Measurements from ENCODE around the gene THADA.

THADA gene

DNA sequence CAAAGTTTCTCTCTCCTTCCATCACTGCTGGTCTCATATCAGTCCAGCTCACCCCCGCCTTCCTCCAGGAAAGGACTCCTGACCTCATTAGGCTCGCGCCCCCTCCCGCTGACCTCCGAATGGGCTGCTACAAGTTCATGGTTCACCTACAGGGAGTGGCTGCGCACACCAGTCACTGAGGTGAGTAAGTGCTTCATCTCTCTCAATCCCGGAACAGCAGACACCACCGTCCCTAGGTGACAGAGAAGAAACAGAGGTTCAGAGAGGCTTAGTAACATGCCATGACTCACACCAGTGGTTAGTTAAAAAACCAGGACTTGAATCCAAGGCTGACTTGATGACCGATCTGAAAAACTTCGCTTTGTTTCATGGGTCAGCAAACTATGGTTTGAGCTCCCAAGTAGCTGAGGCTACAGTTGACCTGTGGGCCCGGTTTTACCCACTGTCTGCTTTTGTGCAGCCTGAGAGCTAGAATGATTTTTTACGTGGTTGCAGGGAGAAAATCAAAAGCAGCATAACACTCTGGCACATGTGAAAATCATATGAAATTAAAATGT lies 411.4 kb downstream of the THADA start:
- no peaks in the 10 kb centered on the region for H3K27me3 ChIP-seq (ENCODE audit: insufficient read depth, poor library complexity, severe bottlenecking)
- no peak for DNase-seq (ENCODE audit: low read depth in 1 of 2, low spot score in 1 of 2)
- no peak overlapping the region for H3K27ac ChIP-seq (replicated peaks)
- TF ChIP-seq POLR2AphosphoS5 (IDR thresholded peaks at IDR 0.05; ENCODE audit: low read depth): no peak
- TF ChIP-seq SPI1 (IDR thresholded peaks at IDR 0.05; ENCODE audit: borderline replicate concordance, low read depth): no peak
- TF ChIP-seq GABPA (IDR thresholded peaks at IDR 0.05; ENCODE audit: low read depth): no peak
- TF ChIP-seq, protein P1, sequence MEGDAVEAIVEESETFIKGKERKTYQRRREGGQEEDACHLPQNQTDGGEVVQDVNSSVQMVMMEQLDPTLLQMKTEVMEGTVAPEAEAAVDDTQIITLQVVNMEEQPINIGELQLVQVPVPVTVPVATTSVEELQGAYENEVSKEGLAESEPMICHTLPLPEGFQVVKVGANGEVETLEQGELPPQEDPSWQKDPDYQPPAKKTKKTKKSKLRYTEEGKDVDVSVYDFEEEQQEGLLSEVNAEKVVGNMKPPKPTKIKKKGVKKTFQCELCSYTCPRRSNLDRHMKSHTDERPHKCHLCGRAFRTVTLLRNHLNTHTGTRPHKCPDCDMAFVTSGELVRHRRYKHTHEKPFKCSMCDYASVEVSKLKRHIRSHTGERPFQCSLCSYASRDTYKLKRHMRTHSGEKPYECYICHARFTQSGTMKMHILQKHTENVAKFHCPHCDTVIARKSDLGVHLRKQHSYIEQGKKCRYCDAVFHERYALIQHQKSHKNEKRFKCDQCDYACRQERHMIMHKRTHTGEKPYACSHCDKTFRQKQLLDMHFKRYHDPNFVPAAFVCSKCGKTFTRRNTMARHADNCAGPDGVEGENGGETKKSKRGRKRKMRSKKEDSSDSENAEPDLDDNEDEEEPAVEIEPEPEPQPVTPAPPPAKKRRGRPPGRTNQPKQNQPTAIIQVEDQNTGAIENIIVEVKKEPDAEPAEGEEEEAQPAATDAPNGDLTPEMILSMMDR (IDR thresholded peaks at IDR 0.05; ENCODE audit: insufficient read depth, low read length): no peak
- TF ChIP-seq, protein P2, sequence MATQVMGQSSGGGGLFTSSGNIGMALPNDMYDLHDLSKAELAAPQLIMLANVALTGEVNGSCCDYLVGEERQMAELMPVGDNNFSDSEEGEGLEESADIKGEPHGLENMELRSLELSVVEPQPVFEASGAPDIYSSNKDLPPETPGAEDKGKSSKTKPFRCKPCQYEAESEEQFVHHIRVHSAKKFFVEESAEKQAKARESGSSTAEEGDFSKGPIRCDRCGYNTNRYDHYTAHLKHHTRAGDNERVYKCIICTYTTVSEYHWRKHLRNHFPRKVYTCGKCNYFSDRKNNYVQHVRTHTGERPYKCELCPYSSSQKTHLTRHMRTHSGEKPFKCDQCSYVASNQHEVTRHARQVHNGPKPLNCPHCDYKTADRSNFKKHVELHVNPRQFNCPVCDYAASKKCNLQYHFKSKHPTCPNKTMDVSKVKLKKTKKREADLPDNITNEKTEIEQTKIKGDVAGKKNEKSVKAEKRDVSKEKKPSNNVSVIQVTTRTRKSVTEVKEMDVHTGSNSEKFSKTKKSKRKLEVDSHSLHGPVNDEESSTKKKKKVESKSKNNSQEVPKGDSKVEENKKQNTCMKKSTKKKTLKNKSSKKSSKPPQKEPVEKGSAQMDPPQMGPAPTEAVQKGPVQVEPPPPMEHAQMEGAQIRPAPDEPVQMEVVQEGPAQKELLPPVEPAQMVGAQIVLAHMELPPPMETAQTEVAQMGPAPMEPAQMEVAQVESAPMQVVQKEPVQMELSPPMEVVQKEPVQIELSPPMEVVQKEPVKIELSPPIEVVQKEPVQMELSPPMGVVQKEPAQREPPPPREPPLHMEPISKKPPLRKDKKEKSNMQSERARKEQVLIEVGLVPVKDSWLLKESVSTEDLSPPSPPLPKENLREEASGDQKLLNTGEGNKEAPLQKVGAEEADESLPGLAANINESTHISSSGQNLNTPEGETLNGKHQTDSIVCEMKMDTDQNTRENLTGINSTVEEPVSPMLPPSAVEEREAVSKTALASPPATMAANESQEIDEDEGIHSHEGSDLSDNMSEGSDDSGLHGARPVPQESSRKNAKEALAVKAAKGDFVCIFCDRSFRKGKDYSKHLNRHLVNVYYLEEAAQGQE (IDR thresholded peaks at IDR 0.05; ENCODE audit: insufficient replicate concordance, low read depth): no peak
- H3K4me3 ChIP-seq (replicated peaks; ENCODE audit: insufficient read depth, low read length): no peak overlapping the region

DNA sequence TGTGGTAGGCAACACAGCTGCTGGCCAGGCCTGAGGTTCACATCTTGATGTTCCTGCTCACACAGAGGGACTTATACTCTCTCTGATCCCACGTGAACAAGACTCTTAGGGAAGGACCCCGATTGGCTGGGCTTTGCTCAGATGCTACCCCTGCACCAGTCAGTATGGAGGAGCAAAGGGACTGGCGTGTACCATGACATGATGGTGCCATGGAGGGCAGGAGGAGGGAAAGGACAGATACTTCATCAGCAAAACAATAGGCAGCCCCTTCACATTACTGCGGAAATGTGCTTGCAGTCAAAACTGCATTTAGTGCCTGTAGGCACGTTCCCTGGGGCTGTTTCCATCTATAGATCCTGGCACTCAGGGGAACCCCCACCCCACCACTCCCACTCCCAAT lies 412.1 kb downstream of the THADA start:
- no peak overlapping the region for H3K4me3 ChIP-seq (replicated peaks; ENCODE audit: insufficient read depth, low read length)
- H3K27ac ChIP-seq (replicated peaks): no peak overlapping the region
- H3K27me3 ChIP-seq (ENCODE audit: insufficient read depth, poor library complexity, severe bottlenecking): no peaks in the 10 kb centered on the region
- no peak for TF ChIP-seq POLR2AphosphoS5 (IDR thresholded peaks at IDR 0.05; ENCODE audit: low read depth)
- TF ChIP-seq SPI1 (IDR thresholded peaks at IDR 0.05; ENCODE audit: borderline replicate concordance, low read depth): no peak
- TF ChIP-seq GABPA (IDR thresholded peaks at IDR 0.05; ENCODE audit: low read depth): no peak
- TF ChIP-seq, protein P1 (IDR thresholded peaks at IDR 0.05; ENCODE audit: insufficient read depth, low read length): no peak
- TF ChIP-seq, protein P2 (IDR thresholded peaks at IDR 0.05; ENCODE audit: insufficient replicate concordance, low read depth): no peak
- DNase-seq (ENCODE audit: low read depth in 1 of 2, low spot score in 1 of 2): no peak

DNA sequence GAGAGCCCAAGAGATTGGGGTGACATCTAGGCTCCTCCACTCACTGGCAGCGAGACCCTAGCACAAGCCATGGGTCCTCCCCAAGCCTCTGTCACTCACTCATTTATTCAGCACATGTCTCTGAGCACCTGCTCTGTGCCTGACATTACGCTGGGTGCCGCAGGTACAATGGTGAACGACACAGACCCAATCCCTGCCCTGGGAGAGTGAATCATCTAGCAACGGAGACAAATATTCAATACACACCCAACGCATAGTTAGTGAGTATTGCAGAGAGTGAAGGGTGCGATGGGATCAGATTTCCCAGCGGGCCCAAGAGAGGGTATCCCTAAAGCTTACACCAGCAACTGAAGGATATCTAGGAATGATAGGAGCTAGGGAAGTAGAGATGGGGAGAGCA lies 414.9 kb downstream of the THADA start:
- no peak overlapping the region for H3K4me3 ChIP-seq (replicated peaks; ENCODE audit: insufficient read depth, low read length)
- no peak overlapping the region for H3K27ac ChIP-seq (replicated peaks)
- TF ChIP-seq, protein P1 (IDR thresholded peaks at IDR 0.05; ENCODE audit: insufficient read depth, low read length): no peak
- TF ChIP-seq SPI1 (IDR thresholded peaks at IDR 0.05; ENCODE audit: borderline replicate concordance, low read depth): no peak
- TF ChIP-seq, protein P2 (IDR thresholded peaks at IDR 0.05; ENCODE audit: insufficient replicate concordance, low read depth): no peak
- TF ChIP-seq POLR2AphosphoS5 (IDR thresholded peaks at IDR 0.05; ENCODE audit: low read depth): no peak
- no peak for TF ChIP-seq GABPA (IDR thresholded peaks at IDR 0.05; ENCODE audit: low read depth)
- H3K27me3 ChIP-seq (ENCODE audit: insufficient read depth, poor library complexity, severe bottlenecking): no peaks in the 10 kb centered on the region
- no peak for DNase-seq (ENCODE audit: low read depth in 1 of 2, low spot score in 1 of 2)

Data from HL-60 (cell line).